HG03571 (cell line): ENCODE results near the gene ZFAND3.

Experiments used
- ATAC-seq: cut with Tn5 transposase; IDR thresholded peaks from one replicate; pipeline ENCODE4 v1.9.1; 2021; ENCODE audit not compliant: unreplicated experiment

ZFAND3 gene, protein sequence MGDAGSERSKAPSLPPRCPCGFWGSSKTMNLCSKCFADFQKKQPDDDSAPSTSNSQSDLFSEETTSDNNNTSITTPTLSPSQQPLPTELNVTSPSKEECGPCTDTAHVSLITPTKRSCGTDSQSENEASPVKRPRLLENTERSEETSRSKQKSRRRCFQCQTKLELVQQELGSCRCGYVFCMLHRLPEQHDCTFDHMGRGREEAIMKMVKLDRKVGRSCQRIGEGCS

DNA sequence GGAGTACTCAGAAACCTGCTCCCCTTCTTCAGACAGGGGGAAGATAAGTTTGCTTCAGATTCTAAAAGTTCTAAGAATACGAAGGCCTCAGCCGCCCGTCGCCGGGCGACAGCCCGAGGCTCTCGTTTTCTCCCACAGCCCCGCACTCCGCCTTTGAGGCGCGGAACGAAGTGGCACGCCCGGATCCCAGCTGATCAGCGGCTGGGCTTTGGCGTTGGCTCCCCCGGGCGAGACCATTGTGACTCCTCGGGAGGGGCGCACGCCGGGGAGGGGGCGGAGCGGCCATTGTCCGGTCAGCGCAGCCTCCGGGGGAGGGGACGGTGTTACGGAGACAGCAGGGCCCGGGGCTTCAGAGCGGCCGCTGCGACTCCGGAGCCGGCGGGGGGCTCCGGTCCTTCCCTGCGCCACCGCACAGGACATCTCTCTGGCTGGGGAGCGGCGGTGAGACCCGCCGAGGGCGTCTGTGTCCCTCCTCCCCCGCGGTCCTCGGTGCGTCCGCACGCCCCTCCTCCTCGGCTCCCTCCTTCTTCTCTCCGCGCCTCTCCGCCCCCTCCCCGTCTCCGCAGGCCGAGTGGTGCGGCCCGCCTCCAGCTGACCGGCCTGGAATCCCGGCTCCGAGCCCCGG is at the start of gene ZFAND3:
TSS of gene ZFAND3 (plus strand) at position 551 of the 625 bp plus-strand sequence. CDS start 219 bp downstream, outside the sequence.
- ATAC-seq: peak; percentile 83

DNA sequence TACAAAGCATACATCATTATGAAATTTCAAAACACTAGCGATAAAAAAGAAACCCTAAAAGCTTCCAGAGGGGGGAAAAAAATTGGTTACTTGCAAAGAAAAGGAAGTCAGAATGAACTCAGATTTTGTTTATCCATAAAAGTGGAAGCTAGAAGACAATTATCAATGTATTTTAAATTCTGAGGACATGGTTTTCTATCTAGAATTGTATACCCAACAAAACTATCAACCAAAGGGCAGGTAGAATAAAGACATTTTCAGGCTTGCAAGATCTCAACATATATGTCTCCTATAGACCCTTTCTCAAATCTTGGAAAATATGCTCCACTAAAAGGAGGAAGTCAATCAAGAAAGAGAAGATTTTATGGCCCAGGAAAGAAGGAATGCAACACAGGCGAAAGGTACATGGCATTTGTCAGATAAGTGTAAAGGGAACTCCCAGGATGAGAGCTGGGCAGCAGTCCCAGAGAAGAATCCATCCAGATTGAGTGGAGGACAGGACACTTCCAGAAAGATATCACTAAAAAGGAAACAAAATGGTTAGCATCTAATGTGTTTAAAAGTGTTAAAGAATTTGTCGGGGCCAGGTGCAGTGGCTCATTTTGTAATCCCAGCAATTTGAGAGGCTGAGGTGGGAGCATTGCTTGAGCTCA is 45.4 kb upstream of the ZFAND3 start:
- ATAC-seq: no peak

DNA sequence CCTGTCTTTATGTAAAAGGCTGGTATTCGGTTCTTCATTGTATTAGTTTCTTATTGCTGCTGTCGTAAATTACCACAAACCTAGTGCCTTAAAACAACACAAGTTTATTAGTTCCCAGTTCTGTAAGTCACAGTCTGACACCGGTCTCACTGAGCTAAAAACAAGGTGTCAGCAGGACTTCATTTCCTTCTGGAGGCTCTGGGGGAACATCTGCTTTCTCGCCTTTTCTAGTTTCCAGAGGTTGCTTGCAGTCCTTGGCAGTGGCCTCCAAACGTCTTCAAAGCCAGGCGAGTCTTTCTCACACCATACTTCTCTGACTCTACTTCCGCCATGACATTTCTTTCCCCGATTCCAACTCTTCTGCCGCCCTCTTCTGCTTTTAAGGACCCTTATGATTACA is 43.0 kb upstream of the ZFAND3 start:
- ATAC-seq: no peak

DNA sequence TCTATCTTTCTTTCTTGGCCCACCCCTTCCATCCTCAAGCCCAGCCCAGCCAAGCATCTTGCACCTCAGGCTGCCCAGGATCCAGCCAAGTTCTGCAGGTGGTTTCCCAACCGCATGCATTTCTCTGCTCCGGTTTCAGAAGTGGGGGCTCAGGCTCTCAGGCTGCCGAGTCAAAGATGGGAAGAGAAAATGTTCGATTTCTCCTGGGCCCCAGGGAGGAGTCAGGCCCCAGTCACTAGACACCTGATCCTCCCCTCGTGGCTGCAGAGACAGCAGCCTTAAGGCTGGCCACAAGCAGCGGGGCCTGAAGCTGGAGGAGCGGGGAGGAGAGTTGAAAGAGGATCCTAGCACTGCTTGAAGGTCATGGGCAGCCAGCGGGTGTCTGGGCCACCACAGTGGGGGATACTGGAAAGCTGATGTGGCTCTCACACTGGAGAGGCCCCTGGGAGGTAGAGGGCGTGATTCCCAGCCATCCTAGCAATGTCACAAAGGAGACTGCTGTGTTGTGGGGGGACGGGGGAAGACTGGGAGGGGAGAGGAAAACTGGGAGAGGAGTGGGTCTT is 42.2 kb upstream of the ZFAND3 start:
- no peak for ATAC-seq

DNA sequence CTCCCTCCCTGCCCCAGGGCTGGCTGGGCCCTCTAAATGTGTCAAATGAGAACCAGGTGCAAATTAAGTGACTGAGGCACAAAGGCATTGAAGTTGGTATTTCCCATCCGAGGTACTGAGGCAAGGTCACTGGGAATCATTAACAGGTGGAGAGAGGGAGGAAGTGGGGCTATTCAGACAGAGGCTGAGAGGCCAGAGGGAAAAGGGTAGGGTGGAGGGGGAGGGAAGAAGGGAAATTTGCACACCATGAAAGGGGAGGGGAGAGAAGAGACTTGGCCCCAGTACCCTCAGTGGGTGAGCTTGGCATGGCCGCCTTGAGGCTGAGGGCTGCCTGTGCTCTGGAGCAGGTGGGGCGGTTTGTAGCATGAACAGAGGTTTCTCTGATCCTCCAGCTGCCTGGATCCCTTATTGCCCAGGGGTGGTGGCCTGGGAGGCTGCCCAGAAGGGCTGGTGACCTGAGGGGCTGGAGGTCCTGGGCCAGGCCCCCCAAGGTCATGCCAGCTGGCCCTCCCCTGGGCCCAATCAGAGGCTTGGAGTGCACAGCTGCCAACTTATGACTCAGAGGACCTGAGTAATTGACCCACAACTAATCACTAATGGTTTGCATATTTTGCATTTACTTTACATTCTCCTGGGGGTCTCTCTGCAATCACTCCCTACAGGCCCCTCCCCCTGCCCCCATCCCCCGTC is 40.3 kb upstream of the ZFAND3 start:
- no peak for ATAC-seq

DNA sequence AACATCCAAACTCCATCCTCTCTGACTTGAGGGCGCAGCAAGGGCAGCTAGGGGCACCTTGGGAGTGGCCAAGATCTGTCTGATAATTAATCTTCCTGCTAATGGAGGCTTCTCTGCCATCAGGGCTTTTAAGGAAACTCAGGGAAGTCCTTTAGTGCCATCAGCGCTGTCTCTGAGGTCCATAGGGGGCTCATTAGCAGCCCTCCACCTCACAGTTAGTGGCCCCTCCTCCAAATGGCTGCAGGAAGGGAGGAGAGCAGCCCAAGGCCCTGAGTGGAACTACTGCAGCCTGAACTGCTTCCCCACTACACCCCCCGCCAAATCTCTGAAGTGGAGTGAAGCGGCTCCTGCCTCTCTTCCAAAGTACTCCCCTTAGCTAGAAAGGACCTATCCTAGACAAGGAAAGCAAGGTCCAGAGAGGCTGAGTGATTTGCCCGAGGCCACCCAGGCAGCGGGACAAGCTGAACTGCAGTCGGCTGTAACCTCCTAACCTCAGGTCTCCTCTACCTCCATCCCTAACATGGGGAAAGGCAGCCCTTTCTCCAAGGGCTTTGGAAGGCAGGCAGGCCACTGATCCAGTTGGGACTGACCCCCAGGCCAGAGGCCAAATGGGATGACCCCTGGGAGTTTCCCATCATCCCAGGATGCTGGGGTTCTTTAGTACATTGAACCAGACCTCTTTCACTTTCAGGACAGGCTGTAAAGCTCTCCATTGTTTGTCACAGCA is 39.5 kb upstream of the ZFAND3 start:
- no peak for ATAC-seq

DNA sequence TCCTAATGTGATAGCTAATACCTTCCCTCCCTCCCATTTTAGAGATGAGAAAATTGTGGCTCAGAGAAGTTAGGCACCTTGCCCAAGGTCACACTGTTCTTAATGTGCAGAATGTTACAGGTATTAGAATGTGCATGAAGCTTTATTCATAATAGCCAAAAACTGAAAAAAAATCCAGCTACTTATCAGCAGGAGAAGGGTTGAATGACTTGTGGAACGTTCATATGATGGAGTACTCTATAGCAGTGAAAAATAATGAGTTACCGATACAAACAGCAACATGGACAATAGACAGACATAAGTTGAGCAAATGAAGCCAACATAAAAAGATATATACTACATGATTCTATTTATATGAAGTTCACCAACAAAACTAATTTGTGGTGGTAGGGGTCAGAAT is 37.7 kb upstream of the ZFAND3 start:
- no peak for ATAC-seq

DNA sequence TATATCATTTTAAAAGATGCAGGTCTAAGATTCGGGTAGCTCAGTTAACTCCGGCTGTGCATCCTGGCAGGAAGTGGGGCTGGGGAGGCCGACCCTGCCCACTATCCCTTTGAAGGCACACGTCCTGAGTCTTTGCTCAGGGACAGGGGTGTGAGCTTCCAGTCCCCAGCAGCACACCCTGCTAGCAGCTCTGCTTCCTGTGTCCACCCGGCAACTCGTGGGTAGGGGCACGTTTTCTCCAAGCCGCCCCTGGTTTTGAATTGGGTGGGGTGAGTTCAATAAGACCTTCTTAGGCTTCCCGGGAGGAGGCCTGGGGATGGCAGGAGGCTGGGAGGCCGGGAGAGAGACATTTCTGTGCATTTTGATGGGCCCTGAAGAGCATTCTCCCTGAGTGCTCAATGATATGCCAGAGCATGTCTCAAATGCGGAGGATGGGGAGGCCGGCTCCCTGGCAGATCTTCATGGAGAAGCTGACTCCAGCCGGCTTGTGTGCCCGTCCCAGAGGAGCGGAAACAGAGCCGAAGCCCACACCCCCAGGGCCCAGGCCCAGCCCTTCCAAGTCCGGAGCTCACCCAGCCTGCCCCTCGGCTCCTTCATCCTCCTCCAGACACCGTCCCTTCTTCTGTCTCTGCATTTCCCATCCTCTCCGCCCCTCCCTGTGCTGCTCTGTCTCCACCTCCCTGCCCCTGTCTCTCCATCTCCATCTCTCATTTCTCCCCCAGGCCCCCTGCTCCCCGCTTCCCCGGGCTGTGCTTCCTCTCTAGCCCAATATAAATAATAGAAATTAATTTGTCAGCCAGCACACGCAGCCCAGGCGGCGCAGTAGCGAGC is 36.3 kb upstream of the ZFAND3 start:
- ATAC-seq: no peak

DNA sequence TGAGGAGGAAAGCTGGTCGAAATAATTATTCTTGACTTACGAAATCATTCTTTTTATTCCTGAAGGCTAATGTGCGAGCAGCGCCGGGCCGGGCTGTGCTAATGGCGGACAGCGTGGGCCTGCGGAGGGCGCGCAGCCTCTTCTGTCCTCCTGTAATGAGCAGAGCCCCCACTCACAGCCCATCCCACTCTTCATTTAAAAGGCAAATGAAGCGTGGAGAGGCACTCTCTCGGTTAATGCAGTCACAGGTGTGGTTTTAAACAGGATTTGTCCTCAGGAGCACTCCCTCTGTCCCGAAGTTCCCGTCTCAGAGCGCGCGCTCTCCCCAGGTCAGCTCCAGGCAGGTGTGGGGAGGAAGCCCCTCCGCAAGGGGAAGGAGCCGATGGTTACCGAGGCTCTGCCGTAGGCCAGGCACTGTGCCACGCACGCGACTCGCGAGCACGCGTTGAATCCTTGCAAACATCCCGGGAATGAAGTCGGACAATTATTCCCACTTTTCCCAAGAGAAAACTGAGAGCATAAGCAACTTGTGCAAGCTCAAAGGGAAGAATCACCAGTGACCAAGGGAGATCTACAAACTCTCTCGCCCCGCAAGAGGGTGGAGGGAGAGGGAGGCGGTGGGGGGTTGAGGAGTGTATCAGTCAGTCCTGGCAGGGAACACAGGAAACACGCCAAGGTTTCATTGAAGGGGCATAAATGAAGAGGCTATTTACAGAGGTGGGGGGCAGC is 35.5 kb upstream of the ZFAND3 start:
- no peak for ATAC-seq

DNA sequence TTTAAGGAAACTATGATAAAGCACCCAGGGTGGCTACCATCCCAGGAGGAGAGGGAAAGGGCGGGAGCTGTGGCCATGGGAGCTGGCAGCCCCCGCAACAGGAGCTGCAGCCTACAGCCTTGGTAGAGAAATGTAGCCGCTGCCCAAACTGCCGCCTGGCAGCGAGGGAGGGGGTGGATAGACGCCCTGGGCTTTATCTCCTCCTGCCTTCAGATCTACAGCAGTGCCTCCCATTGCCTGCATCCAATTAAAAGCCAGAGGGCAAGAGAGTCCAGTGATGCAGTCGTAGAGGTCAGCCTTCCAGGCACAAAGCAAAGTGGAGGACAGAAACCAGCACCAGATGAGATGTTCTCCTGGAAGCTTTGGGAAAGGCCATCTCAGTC is 35.0 kb upstream of the ZFAND3 start:
- ATAC-seq: no peak

DNA sequence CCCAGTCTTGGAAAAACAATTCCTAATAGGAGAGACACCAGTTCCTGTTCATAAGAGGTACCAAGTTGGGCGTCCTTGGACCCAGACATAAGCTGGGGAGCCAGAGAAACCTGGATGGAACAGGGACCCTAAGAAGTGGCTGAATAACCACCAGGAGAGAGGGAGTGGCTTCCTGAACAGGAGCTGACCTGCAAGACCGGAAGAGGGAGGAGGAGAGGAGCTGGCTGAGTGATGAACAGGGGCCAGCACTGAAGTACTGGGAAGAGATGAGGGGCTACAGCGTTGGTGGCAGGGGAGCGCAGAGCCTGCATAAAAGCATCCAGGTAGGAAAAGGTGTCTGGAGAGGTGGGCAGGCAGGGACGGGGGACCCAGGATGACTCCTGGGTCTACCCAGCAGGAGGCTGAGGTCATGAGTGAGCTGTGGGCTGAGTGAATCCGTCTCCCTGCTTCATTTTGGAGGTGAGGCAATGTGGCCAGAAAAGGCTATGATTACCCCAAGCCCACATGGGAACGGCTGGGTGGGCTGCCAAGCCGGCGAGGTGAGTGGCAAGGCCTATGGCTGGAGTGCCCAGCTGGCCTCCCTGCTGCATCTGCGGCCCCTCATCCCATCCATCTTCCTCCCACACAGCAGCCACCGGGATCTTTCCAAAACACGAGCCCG is 34.4 kb upstream of the ZFAND3 start:
- no peak for ATAC-seq

DNA sequence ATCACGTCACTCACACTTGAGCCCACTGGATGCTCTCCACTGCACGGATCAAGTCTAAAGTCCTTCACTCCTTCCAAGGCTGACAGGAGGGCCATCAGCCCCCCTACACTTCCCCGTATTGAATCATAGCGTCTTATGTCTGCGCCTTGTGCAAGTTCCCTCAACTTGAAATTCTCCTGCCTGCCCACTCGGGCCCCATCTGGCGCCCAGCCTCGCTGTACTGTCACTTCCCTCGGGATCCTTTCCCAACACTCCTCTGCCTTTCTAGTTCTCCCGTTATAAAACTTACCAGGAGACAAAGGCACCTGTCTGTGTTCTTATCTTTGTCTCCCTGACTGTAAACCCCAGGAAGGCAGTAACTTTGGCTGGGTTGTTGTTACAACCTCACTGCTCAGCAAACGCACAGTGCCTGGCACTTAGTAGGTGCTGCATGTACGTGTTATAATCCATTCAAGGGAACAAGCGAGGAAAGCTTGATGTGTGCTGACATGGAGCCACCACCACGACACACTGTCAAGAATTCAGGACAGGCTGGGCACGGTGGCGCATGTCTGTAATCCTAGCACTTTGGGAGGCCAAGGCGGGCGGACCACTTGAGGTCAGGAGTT is 33.8 kb upstream of the ZFAND3 start:
- no peak for ATAC-seq

DNA sequence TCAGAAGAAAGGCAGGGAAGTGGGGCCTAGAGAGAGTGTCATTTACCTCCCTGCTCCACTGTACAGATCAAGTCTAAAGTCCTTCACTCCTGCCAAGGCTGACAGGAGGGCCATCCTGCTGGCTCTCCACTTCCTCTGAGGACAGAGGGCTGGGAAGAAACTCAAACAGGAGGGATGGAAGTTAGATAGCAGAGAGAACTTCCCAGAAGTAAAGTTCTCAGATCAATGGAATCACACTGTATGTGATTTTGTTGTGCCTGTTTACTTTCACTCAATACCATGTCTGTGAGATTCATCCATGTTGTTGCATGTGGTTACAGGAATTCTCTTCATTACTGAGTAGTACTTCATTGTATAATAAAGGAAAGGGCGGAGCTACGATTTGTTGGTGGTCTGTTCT is 32.3 kb upstream of the ZFAND3 start:
- ATAC-seq: no peak

DNA sequence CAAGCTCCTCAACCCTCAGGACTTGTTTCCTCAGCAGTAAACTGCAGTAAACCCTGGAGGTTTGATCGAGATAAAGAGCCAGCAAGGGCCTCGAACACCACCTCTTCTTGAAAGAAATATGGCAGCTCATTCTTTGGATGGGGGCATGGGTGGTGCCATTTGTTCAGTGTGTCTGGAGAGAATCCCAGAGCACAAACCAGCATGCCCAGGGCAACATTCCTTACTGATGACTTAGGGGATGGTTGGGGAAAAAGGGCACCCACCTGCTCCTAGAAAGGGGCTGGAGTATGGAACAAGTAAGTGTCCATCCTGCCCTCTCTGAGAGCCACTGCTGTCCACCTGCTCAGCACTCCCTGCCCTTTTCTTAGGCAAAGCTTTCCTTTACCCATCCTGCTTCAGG is 31.3 kb upstream of the ZFAND3 start:
- no peak for ATAC-seq

DNA sequence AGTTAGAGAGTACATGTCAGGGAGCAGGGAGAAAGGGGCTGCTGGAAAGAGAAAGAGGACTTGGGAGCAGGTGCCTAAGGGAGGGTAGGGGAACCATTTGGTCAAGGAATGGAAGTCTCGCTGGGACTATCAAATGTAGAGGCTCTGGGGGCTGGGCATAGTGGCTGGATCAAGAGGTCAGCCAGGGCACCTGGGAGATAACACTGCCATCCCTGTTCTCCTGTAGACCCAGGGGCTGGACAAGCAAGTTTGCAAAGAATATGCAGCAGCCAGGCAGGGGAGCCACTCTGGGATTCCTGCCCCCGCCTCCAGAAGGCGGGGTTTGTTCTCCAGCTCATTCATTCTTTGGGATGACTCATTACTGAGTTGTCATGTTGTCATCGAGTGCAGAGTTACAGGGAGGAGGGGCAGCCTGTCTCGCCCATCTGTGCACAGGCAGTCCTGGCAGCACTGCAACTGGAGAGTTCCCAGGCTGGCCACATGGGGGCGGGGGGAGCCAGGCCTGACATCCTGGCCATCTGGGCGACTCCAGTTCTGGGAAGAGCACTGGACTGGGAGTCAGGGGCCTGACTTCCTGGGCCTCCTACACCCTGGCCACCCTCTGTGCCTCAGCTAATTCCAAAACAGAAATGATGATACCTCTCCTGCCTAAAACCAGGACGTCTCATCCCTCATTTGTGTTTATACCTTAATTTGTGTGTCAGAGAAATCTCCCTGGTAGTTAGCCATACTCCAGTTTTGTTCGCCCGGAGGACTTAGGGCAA is 28.2 kb upstream of the ZFAND3 start:
- ATAC-seq: peak; percentile 81

DNA sequence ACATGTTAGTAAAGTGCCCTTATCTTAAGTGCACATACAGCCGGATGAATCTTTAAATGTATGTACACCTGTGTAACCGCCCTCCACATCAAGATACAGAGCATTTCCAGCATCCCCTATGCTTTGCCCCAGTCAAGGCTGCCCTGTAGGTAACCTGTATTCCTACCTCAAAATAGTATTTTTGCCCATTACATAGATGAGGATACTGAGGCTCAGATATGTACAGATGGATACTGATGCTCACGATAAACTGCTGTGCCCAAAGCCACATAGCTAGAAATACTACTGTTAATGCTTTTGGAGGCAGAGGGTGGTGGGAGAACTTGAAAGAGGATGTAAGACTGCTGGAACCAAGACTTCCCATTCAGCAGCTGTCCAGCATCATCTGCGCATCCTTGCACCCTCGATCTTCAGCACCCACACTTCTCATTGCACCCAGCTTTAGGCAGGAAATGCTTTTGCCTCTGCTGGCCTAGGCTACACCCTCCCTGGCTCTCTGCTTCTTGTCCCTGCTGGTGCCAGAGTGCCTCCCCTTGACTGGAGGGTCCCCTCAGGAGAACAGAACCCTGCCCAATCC is 27.0 kb upstream of the ZFAND3 start:
- no peak for ATAC-seq

DNA sequence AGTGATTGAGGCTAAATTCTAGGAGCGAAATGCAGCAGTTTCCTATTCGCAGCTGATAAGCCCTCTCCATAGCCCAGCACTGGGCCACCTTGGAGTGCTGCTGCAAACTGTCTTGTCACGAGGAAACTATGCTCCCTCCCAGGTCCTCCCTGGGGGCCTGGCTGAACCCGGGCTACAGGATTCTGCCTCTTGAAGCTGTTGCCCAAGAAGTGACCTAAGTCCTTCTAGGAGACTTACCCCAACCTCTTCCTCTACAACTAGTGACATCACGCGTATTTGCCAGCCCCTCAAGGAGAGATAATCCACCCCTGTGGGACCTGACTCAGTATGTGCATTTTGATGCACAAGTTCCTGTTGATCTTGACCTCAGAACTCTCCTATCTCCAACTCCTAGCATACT is 26.5 kb upstream of the ZFAND3 start:
- no peak for ATAC-seq
